SU-DHL-6 (cell line): Measurements from ENCODE around the gene PTPRN2.

Experiments used
- H2AFZ ChIP-seq: fragments of 200-600 bp; sonication (generic); 2 replicates; pipeline ENCODE4 v1.6.1; 2014; ENCODE audit warnings: low read depth, mild to moderate bottlenecking, moderate library complexity, mixed read lengths, antibody characterized with exemption, low read length; ENCODE audit not compliant: severe bottlenecking
- H3F3A ChIP-seq: fragments of 200-600 bp; shearing (Covaris generic); 2 replicates; pipeline ENCODE4 v1.6.0; 2016; ENCODE audit warnings: antibody characterized with exemption, mild to moderate bottlenecking; ENCODE audit not compliant: insufficient read depth
- H3K27ac ChIP-seq: fragments of 200-600 bp; sonication (generic); 2 replicates; pipeline ENCODE4 v1.5.1; 2016; ENCODE audit warnings: low read depth, mild to moderate bottlenecking, low read length, moderate library complexity, mixed read lengths
- H3K27me3 ChIP-seq: fragments of 200-600 bp; sonication (generic), shearing (Covaris generic); 2 replicates; pipeline ENCODE4 v1.6.0; 2014; ENCODE audit warnings: mild to moderate bottlenecking, low read length
- H3K36me3 ChIP-seq: fragments of 200-600 bp; sonication (generic); 2 replicates; pipeline ENCODE4 v1.6.1; 2014; ENCODE audit warnings: mild to moderate bottlenecking, low read length, mixed read lengths
- H3K4me2 ChIP-seq: fragments of 300-600, 200-600 bp; shearing (Covaris generic), sonication (generic); 2 replicates; pipeline ENCODE4 v1.6.0; 2014; ENCODE audit warnings: low read length, low read depth, mild to moderate bottlenecking; ENCODE audit not compliant: poor library complexity, severe bottlenecking
- H3K4me3 ChIP-seq: fragments of 200-600 bp; sonication (generic); 2 replicates; pipeline ENCODE4 v1.5.1; 2014; ENCODE audit warnings: antibody characterized with exemption, low read length, mild to moderate bottlenecking, mixed read lengths; ENCODE audit not compliant: insufficient read depth, poor library complexity, severe bottlenecking
- H3K79me2 ChIP-seq: fragments of 200-600 bp; sonication (generic); 2 replicates; pipeline ENCODE4 v1.6.1; 2014; ENCODE audit warnings: mild to moderate bottlenecking, low read length, moderate library complexity; ENCODE audit not compliant: insufficient read depth
- H3K9ac ChIP-seq: fragments of 200-600 bp; sonication (generic); 2 replicates; pipeline ENCODE4 v1.7.0; 2014; ENCODE audit warnings: mild to moderate bottlenecking, low read length
- H3K9me2 ChIP-seq: fragments of 200-600 bp; sonication (generic); replicated peaks from 2 replicates; pipeline ENCODE4 v1.6.1; 2014; ENCODE audit warnings: low read length; ENCODE audit not compliant: insufficient read depth
- H3K9me3 ChIP-seq: fragments of 200-600 bp; sonication (generic); 2 replicates; pipeline ENCODE4 v1.6.1; 2014; ENCODE audit warnings: low read length, mixed read lengths; ENCODE audit not compliant: insufficient read depth
- H4K20me1 ChIP-seq: fragments of 200-600 bp; sonication (generic); 2 replicates; pipeline ENCODE4 v1.6.1; 2014; ENCODE audit warnings: low read depth, mild to moderate bottlenecking, antibody characterized with exemption, low read length, moderate library complexity, mixed read lengths
- CTCF ChIP-seq: fragments of 200-600 bp; sonication (generic); IDR thresholded peaks from one replicate; pipeline ENCODE4 v1.5.1; 2017; ENCODE audit warnings: antibody characterized with exemption, mild to moderate bottlenecking, low read length, moderate library complexity; ENCODE audit not compliant: insufficient read depth, poor library complexity, severe bottlenecking
- EZH2phosphoT487 ChIP-seq: fragments of 200-600 bp; sonication (generic), shearing (Covaris generic); conservative IDR thresholded peaks from 2 replicates; pipeline ENCODE4 v1.6.1; 2018; ENCODE audit warnings: mild to moderate bottlenecking, antibody characterized with exemption, low read length, moderate library complexity, mixed read lengths

Gene PTPRN2

GRCh38 chr7:157635669-157636068 lies 952.0 kb downstream of the PTPRN2 start:
- Histone ChIP-seq H3K9me3 (no peaks in the 10 kb centered on the region), H3K9ac (no peak overlapping the region), H3K4me3 (no peak overlapping the region), H3K79me2 (no peaks in the 10 kb centered on the region), H3K27me3 (peaks cover 5% of the 10 kb centered on the region; the same call in 1 of the 2 replicates), H3K4me2 (no peak overlapping the region), H3F3A (no peaks in the 10 kb centered on the region), H3K27ac (no peak overlapping the region), H3K9me2 (no peaks in the 10 kb centered on the region), H3K36me3 (no peaks in the 10 kb centered on the region), H4K20me1 (no peaks in the 10 kb centered on the region), H2AFZ (no peak overlapping the region)
- TF ChIP-seq CTCF: no peak
- TF ChIP-seq EZH2phosphoT487: no peak

GRCh38 chr7:157635148-157635500 lies 952.5 kb downstream of the PTPRN2 start:
- no peak overlapping the region for H3K27ac ChIP-seq

GRCh38 chr7:157634401-157635147 lies 953.0 kb downstream of the PTPRN2 start:
- Histone ChIP-seq H3K9me2 (no peaks in the 10 kb centered on the region), H3K36me3 (no peaks in the 10 kb centered on the region), H2AFZ (no peak overlapping the region), H3K4me3 (no peak overlapping the region), H3K27me3 (0 out of 2 replicates have a peak, but pooled peaks cover 2% of the 10 kb centered on the region), H4K20me1 (no peaks in the 10 kb centered on the region), H3K79me2 (no peaks in the 10 kb centered on the region), H3K27ac (no peak overlapping the region), H3K9ac (no peak overlapping the region), H3F3A (no peaks in the 10 kb centered on the region), H3K4me2 (no peak overlapping the region), H3K9me3 (no peaks in the 10 kb centered on the region)
- TF ChIP-seq CTCF (no peak), EZH2phosphoT487 (no peak)

More at GRCh38 chr7:157635148-157635500, 952.5 kb downstream of the PTPRN2 start:
- Histone ChIP-seq H3K9me2 (no peaks in the 10 kb centered on the region), H3K4me3 (no peak overlapping the region), H3K9me3 (no peaks in the 10 kb centered on the region), H3F3A (no peaks in the 10 kb centered on the region), H2AFZ (no peak overlapping the region), H4K20me1 (no peaks in the 10 kb centered on the region), H3K27me3 (0 out of 2 replicates have a peak, but pooled peaks cover 2% of the 10 kb centered on the region), H3K9ac (no peak overlapping the region), H3K79me2 (no peaks in the 10 kb centered on the region), H3K4me2 (no peak overlapping the region), H3K36me3 (no peaks in the 10 kb centered on the region)
- TF ChIP-seq EZH2phosphoT487 (no peak), CTCF (no peak)
